ENCODE data around the gene NMRAL1. TPM values are rescaled to one million over a fixed set of nuclear protein-coding genes. Genes with fewer than 3 reads are reported as not detected.

Gene NMRAL1
- total and polyA plus RNA-seq, 2 experiments from 2014 or later: 32.4 to 64.5 TPM

GRCh38 chr16:4508806-4509205, 34.4 kb upstream of the NMRAL1 start:
- no peak for TF ChIP-seq CTCF (IDR thresholded peaks at IDR 0.05; ENCODE audit: low read depth, low read length)
- peaks cover 20% of the 10 kb centered on the region for H3K36me3 ChIP-seq
- no peak overlapping the region for H3K27ac ChIP-seq
- H3K4me3 ChIP-seq: no peak overlapping the region
- no peaks in the 10 kb centered on the region for H3K27me3 ChIP-seq
- no peaks in the 10 kb centered on the region for H3K4me1 ChIP-seq (ENCODE audit: low read depth)
- no peaks in the 10 kb centered on the region for H3K9me3 ChIP-seq (ENCODE audit: low read depth)
- no peak for DNase-seq (ENCODE audit: low read depth in 1 of 2, low spot score in 1 of 2)

GRCh38 chr16:4507588-4508345, 33.3 kb upstream of the NMRAL1 start:
- Histone ChIP-seq H3K9me3 (ENCODE audit: low read depth) (no peaks in the 10 kb centered on the region), H3K27me3 (no peaks in the 10 kb centered on the region), H3K4me3 (no peak overlapping the region), H3K27ac (no peak overlapping the region), H3K4me1 (ENCODE audit: low read depth) (no peaks in the 10 kb centered on the region), H3K36me3 (peaks cover 20% of the 10 kb centered on the region)
- no peak for TF ChIP-seq CTCF (IDR thresholded peaks at IDR 0.05; ENCODE audit: low read depth, low read length)
- no peak for DNase-seq (ENCODE audit: low read depth in 1 of 2, low spot score in 1 of 2)

- peak; percentile 81 to 86 for DNase-seq (ENCODE audit: low read depth in 1 of 2, low spot score in 1 of 2)
- Histone ChIP-seq H3K27ac (no peak overlapping the region), H3K4me1 (ENCODE audit: low read depth) (no peaks in the 10 kb centered on the region), H3K36me3 (peaks cover 13% of the 10 kb centered on the region), H3K9me3 (ENCODE audit: low read depth) (no peaks in the 10 kb centered on the region), H3K27me3 (no peaks in the 10 kb centered on the region), H3K4me3 (no peak overlapping the region)
- TF ChIP-seq CTCF (IDR thresholded peaks at IDR 0.05; ENCODE audit: low read depth, low read length): peak; percentile 86
Measured at GRCh38 chr16:4506450-4506849, 32.0 kb upstream of the NMRAL1 start.

- no peak for DNase-seq (ENCODE audit: low read depth in 1 of 2, low spot score in 1 of 2)
- H3K27me3 ChIP-seq: no peaks in the 10 kb centered on the region
- H3K27ac ChIP-seq: no peak overlapping the region
- no peaks in the 10 kb centered on the region for H3K9me3 ChIP-seq (ENCODE audit: low read depth)
- no peak overlapping the region for H3K4me3 ChIP-seq
- peaks cover 6% of the 10 kb centered on the region for H3K4me1 ChIP-seq (ENCODE audit: low read depth)
- no peak for TF ChIP-seq CTCF (IDR thresholded peaks at IDR 0.05; ENCODE audit: low read depth, low read length)
- H3K36me3 ChIP-seq: peaks cover 9% of the 10 kb centered on the region
Measured at GRCh38 chr16:4505356-4506147, 31.1 kb upstream of the NMRAL1 start.

GRCh38 chr16:4501071-4501478, 26.6 kb upstream of the NMRAL1 start:
- H3K4me3 ChIP-seq: no peak overlapping the region
- TF ChIP-seq CTCF (IDR thresholded peaks at IDR 0.05; ENCODE audit: low read depth, low read length): no peak
- H3K36me3 ChIP-seq: no peaks in the 10 kb centered on the region
- peak in 1 of 2 donors; percentile 57 for DNase-seq (ENCODE audit: low read depth in 1 of 2, low spot score in 1 of 2)
- H3K4me1 ChIP-seq (ENCODE audit: low read depth): peaks cover 13% of the 10 kb centered on the region
- peak overlapping the region; percentile 80 for H3K27ac ChIP-seq
- H3K27me3 ChIP-seq: no peaks in the 10 kb centered on the region
- H3K9me3 ChIP-seq (ENCODE audit: low read depth): no peaks in the 10 kb centered on the region

Data from cardiac muscle cell (in vitro differentiated cells and primary cell).